Keratinocyte (primary cell): ENCODE measurements around the gene WDR27. TPM values are rescaled to one million over a fixed set of nuclear protein-coding genes. Genes with fewer than 3 reads are reported as not detected.

ENCODE experiments used
- DNase-seq: peaks from one replicate; pipeline ENCODE4 v3.0.0-alpha.2; 2011; ENCODE audit warnings: low read depth, missing footprints, low spot score
- FAIRE-seq: peaks from 2 replicates; lab custom pipeline; 2011; peaks lifted over from hg19 to GRCh38; lab: Jason Lieb, UNC
- H2AFZ ChIP-seq: 2 replicates; pipeline ENCODE4 v1.6.0; 2012; ENCODE audit warnings: low read length, control low read depth, inconsistent platforms; ENCODE audit not compliant: control insufficient read depth
- H3K27ac ChIP-seq: 2 replicates; pipeline ENCODE4 v1.5.1; 2011; ENCODE audit warnings: low read length; ENCODE audit not compliant: control insufficient read depth, insufficient read depth
- H3K27me3 ChIP-seq: 3 replicates; pipeline ENCODE4 v1.6.0; 2011; ENCODE audit warnings: low read length; ENCODE audit not compliant: control insufficient read depth, insufficient read depth; ENCODE audit errors: extremely low read depth
- H3K36me3 ChIP-seq, 2 experiments: 2 replicates in 1 of 2; 3 replicates in 1 of 2; pipeline ENCODE4 v1.5.1; 2011; ENCODE audit warnings: low read length in 2 of 2, mild to moderate bottlenecking in 1 of 2; ENCODE audit not compliant: control insufficient read depth in 2 of 2, insufficient read depth in 2 of 2; ENCODE audit errors: extremely low read depth in 1 of 2
- H3K4me1 ChIP-seq: 3 replicates; pipeline ENCODE4 v1.5.1; 2011; ENCODE audit warnings: low read length; ENCODE audit not compliant: control insufficient read depth, insufficient read depth; ENCODE audit errors: extremely low read depth
- H3K4me2 ChIP-seq: 3 replicates; pipeline ENCODE4 v1.6.0; 2011; ENCODE audit warnings: low read depth, low read length; ENCODE audit not compliant: control insufficient read depth, insufficient read depth; ENCODE audit errors: extremely low read depth
- H3K4me3 ChIP-seq, 3 experiments: fragments of 200-600 bp in 1 of 3; sonication (generic) in 1 of 3; 2 replicates in 2 of 3; 3 replicates in 1 of 3; pipeline ENCODE4 v1.5.1; 2011 to 2016; ENCODE audit warnings: low read length in 3 of 3, mild to moderate bottlenecking in 3 of 3, control low read depth in 2 of 3, inconsistent platforms in 1 of 3, low read depth in 1 of 3, mixed read lengths in 1 of 3, mixed run types in 1 of 3, moderate library complexity in 1 of 3; ENCODE audit not compliant: control insufficient read depth in 2 of 3, insufficient read depth in 2 of 3; ENCODE audit errors: extremely low read depth in 1 of 3
- H3K79me2 ChIP-seq: 2 replicates; pipeline ENCODE4 v1.6.0; 2012; ENCODE audit warnings: low read length; ENCODE audit not compliant: control insufficient read depth, insufficient read depth
- H3K9ac ChIP-seq: 3 replicates; pipeline ENCODE4 v1.6.0; 2011; ENCODE audit warnings: low read length; ENCODE audit not compliant: control insufficient read depth, insufficient read depth; ENCODE audit errors: extremely low read depth
- H3K9me1 ChIP-seq: 3 replicates; pipeline ENCODE4 v1.6.0; 2011; ENCODE audit warnings: low read length; ENCODE audit not compliant: control insufficient read depth, insufficient read depth; ENCODE audit errors: extremely low read depth
- H3K9me3 ChIP-seq: 2 replicates; pipeline ENCODE4 v1.5.1; 2012; ENCODE audit warnings: low read depth, low read length; ENCODE audit not compliant: control insufficient read depth
- H4K20me1 ChIP-seq: 3 replicates; pipeline ENCODE4 v1.6.0; 2011; ENCODE audit warnings: low read length; ENCODE audit not compliant: control insufficient read depth, insufficient read depth; ENCODE audit errors: extremely low read depth
- CTCF ChIP-seq, 3 experiments: IDR thresholded peaks in 1 of 3; conservative IDR thresholded peaks in 1 of 3; optimal IDR thresholded peaks in 1 of 3; 2 replicates in 2 of 3; 3 replicates in 1 of 3; pipeline versions ENCODE3 to v1.5.1; 2011; ENCODE audit warnings: low read length in 3 of 3, mild to moderate bottlenecking in 3 of 3, moderate library complexity in 2 of 3, control low read depth in 1 of 3, inconsistent platforms in 1 of 3; ENCODE audit not compliant: insufficient read depth in 2 of 3; ENCODE audit errors: extremely low read depth in 1 of 3
- EZH2 ChIP-seq: IDR thresholded peaks from one replicate; pipeline ENCODE4 v1.6.1; 2012; ENCODE audit warnings: inconsistent platforms, mild to moderate bottlenecking, low read length, moderate library complexity
- dilution Hi-C: fragments of 300-500 bp; cut with MboI; formaldehyde crosslinking; loops from one replicate; pipeline ENCODE4 v1.7.0; 2020; ENCODE audit warnings: low sequenced_read_pairs; ENCODE audit not compliant: extremely low pct_ligation_motif_present
- polyA plus RNA-seq, 5 experiments: library from polyadenylated mRNA; depleted of rRNA in 3 of 5; stranded (reverse) in 3 of 5; stranded (forward) in 1 of 5; unstranded in 1 of 5; fragments of >200 nt; gene quantifications; 1 replicate in 1 of 5; 2 replicates in 3 of 5; 3 replicates in 1 of 5; pipeline versions ENCODE4 v1.2.1 to v1.2.3, GENCODE V29; 2011 to 2012; ENCODE audit warnings: missing spikeins in 2 of 5, low read depth in 1 of 5, low replicate concordance in 1 of 5

The WDR27 gene
- polyA plus RNA-seq, 1 donor (not counting 4 experiments of a cell fraction or from before 2014, with no cell fraction given): 17.8 TPM

- Histone ChIP-seq H3K27me3 (no peaks in the 10 kb centered on the region), H4K20me1 (no peaks in the 10 kb centered on the region), H3K9me1 (no peaks in the 10 kb centered on the region), H3K9me3 (no peaks in the 10 kb centered on the region), H3K9ac (no peak overlapping the region), H2AFZ (no peak overlapping the region), H3K4me3 (no peak overlapping the region), H3K27ac (no peak overlapping the region), H3K4me2 (no peak overlapping the region), H3K4me1 (no peaks in the 10 kb centered on the region), H3K36me3 (no peaks in the 10 kb centered on the region), H3K79me2 (no peaks in the 10 kb centered on the region)
- no peak for TF ChIP-seq EZH2
- no peak for TF ChIP-seq CTCF (optimal IDR thresholded peaks at IDR 0.05 in 1 of 3, IDR thresholded peaks at IDR 0.05 in 1 of 3, conservative IDR thresholded peaks at IDR 0.05 in 1 of 3; ENCODE audit: extremely low read depth in 1 of 3, insufficient read depth in 2 of 3, low read length in 3 of 3)
- no peak for FAIRE-seq
- dilution Hi-C loops: no loop called here
- no peak for DNase-seq
Observed at GRCh38 chr6:169589293-169589692, 112.5 kb downstream of the WDR27 start.

GRCh38 chr6:169587975-169588374 lies 113.9 kb downstream of the WDR27 start:
- Histone ChIP-seq H2AFZ (no peak overlapping the region), H3K27me3 (no peaks in the 10 kb centered on the region), H3K4me3 (no peak overlapping the region), H3K27ac (no peak overlapping the region), H4K20me1 (no peaks in the 10 kb centered on the region), H3K79me2 (no peaks in the 10 kb centered on the region), H3K9me3 (no peaks in the 10 kb centered on the region), H3K36me3 (no peaks in the 10 kb centered on the region), H3K4me1 (no peaks in the 10 kb centered on the region), H3K9ac (no peak overlapping the region), H3K4me2 (no peak overlapping the region), H3K9me1 (no peaks in the 10 kb centered on the region)
- no peak for FAIRE-seq
- dilution Hi-C loops: no loop called here
- no peak for TF ChIP-seq EZH2
- no peak for TF ChIP-seq CTCF (optimal IDR thresholded peaks at IDR 0.05 in 1 of 3, IDR thresholded peaks at IDR 0.05 in 1 of 3, conservative IDR thresholded peaks at IDR 0.05 in 1 of 3; ENCODE audit: extremely low read depth in 1 of 3, insufficient read depth in 2 of 3, low read length in 3 of 3)
- no peak for DNase-seq
